Measurements from ENCODE around the gene RREB1.

The RREB1 gene

GRCh38 chr6:7214468-7214867 is 106.7 kb downstream of the RREB1 start:
- H3K9ac ChIP-seq, result no peak overlapping the region
- H3K4me3 ChIP-seq (ENCODE audit: low read depth, low read length), result no peak overlapping the region

GRCh38 chr6:7215131-7215530 is 107.4 kb downstream of the RREB1 start:
- Histone ChIP-seq H3K9me3 (ENCODE audit: control insufficient read depth, low read length) (no peaks in the 10 kb centered on the region), H3K4me1 (peaks cover 8% of the 10 kb centered on the region), H3K79me2 (peaks cover 2% of the 10 kb centered on the region), H3K9ac (no peak overlapping the region), H3K4me3 (ENCODE audit: low read depth, low read length) (no peak overlapping the region), H2AFZ (no peak overlapping the region), H3K27me3 (ENCODE audit: control insufficient read depth, insufficient read depth, low read length) (no peaks in the 10 kb centered on the region), H3K27ac (no peak overlapping the region), H3K36me3 (ENCODE audit: control insufficient read depth, insufficient read depth, low read length) (no peaks in the 10 kb centered on the region), H3K4me2 (ENCODE audit: low read length) (no peak overlapping the region)
- TF ChIP-seq CTCF (IDR thresholded peaks at IDR 0.05), result no peak

More at GRCh38 chr6:7214468-7214867, 106.7 kb downstream of the RREB1 start:
- peaks cover 8% of the 10 kb centered on the region for H3K4me1 ChIP-seq
- H3K36me3 ChIP-seq (ENCODE audit: control insufficient read depth, insufficient read depth, low read length), result no peaks in the 10 kb centered on the region
- no peaks in the 10 kb centered on the region for H3K27me3 ChIP-seq (ENCODE audit: control insufficient read depth, insufficient read depth, low read length)
- no peak for TF ChIP-seq CTCF (IDR thresholded peaks at IDR 0.05)
- no peak overlapping the region for H2AFZ ChIP-seq
- H3K4me2 ChIP-seq (ENCODE audit: low read length), result no peak overlapping the region
- no peaks in the 10 kb centered on the region for H3K9me3 ChIP-seq (ENCODE audit: control insufficient read depth, low read length)
- H3K79me2 ChIP-seq, result peaks cover 2% of the 10 kb centered on the region
- H3K27ac ChIP-seq, result no peak overlapping the region

GRCh38 chr6:7215798-7216231 is 108.1 kb downstream of the RREB1 start:
- no peaks in the 10 kb centered on the region for H3K9me3 ChIP-seq (ENCODE audit: control insufficient read depth, low read length)
- no peak overlapping the region for H3K4me2 ChIP-seq (ENCODE audit: low read length)
- no peak overlapping the region for H3K9ac ChIP-seq
- H2AFZ ChIP-seq, result no peak overlapping the region
- H3K36me3 ChIP-seq (ENCODE audit: control insufficient read depth, insufficient read depth, low read length), result no peaks in the 10 kb centered on the region
- TF ChIP-seq CTCF (IDR thresholded peaks at IDR 0.05), result no peak
- H3K27ac ChIP-seq, result no peak overlapping the region
- peaks cover 12% of the 10 kb centered on the region for H3K4me1 ChIP-seq
- H3K27me3 ChIP-seq (ENCODE audit: control insufficient read depth, insufficient read depth, low read length), result no peaks in the 10 kb centered on the region
- peaks cover 2% of the 10 kb centered on the region for H3K79me2 ChIP-seq
- no peak overlapping the region for H3K4me3 ChIP-seq (ENCODE audit: low read depth, low read length)

- H3K27ac ChIP-seq, result no peak overlapping the region
- H2AFZ ChIP-seq, result no peak overlapping the region
- no peaks in the 10 kb centered on the region for H3K9me3 ChIP-seq (ENCODE audit: control insufficient read depth, low read length)
- no peaks in the 10 kb centered on the region for H3K27me3 ChIP-seq (ENCODE audit: control insufficient read depth, insufficient read depth, low read length)
- no peak overlapping the region for H3K9ac ChIP-seq
- no peak overlapping the region for H3K4me3 ChIP-seq (ENCODE audit: low read depth, low read length)
- peaks cover 2% of the 10 kb centered on the region for H3K79me2 ChIP-seq
- peaks cover 12% of the 10 kb centered on the region for H3K4me1 ChIP-seq
- no peak overlapping the region for H3K4me2 ChIP-seq (ENCODE audit: low read length)
- H3K36me3 ChIP-seq (ENCODE audit: control insufficient read depth, insufficient read depth, low read length), result no peaks in the 10 kb centered on the region
- no peak for TF ChIP-seq CTCF (IDR thresholded peaks at IDR 0.05)
These were observed 109.3 kb downstream of the RREB1 start for GRCh38 chr6:7216941-7217621.

GRCh38 chr6:7218406-7218988 is 110.7 kb downstream of the RREB1 start:
- H3K36me3 ChIP-seq (ENCODE audit: control insufficient read depth, insufficient read depth, low read length), result no peaks in the 10 kb centered on the region
- H3K4me1 ChIP-seq, result peaks cover 8% of the 10 kb centered on the region

More at GRCh38 chr6:7218406-7218988, 110.7 kb downstream of the RREB1 start:
- Histone ChIP-seq H3K9ac (no peak overlapping the region), H3K27ac (no peak overlapping the region), H3K79me2 (peaks cover 2% of the 10 kb centered on the region), H3K9me3 (ENCODE audit: control insufficient read depth, low read length) (no peaks in the 10 kb centered on the region), H3K4me2 (ENCODE audit: low read length) (no peak overlapping the region), H2AFZ (no peak overlapping the region), H3K27me3 (ENCODE audit: control insufficient read depth, insufficient read depth, low read length) (no peaks in the 10 kb centered on the region), H3K4me3 (ENCODE audit: low read depth, low read length) (no peak overlapping the region)
- no peak for TF ChIP-seq CTCF (IDR thresholded peaks at IDR 0.05)

Measured in parathyroid adenoma (tissue), 2 donors.